WTC11 (cell line): Measurements from ENCODE around the gene IRF1. TPM values are rescaled to one million over a fixed set of nuclear protein-coding genes. Genes with fewer than 3 reads are reported as not detected.

Source experiments
- ATAC-seq: fragments of 200-7000 bp; cut with Tn5 transposase; 2 replicates; pipeline ENCODE4 v1.10.0; 2021; ENCODE audit warnings: mild to moderate bottlenecking, moderate library complexity
- CTCF ChIA-PET: fragments of 300-600 bp; sonication (Branson Sonifier 250); formaldehyde crosslinking; loops from one replicate; lab custom pipeline; 2021; ENCODE audit warnings: antibody characterized with exemption; lab: Charles Lee
- POLR2A ChIA-PET: fragments of 350-600 bp; sonication (Branson Sonifier 250); formaldehyde crosslinking; loops from one replicate; lab custom pipeline; 2021; ENCODE audit warnings: antibody characterized with exemption; lab: Charles Lee
- DNase-seq: peaks from one replicate; pipeline ENCODE4 v3.0.0; 2021; ENCODE audit warnings: low spot score
- H3K27ac Mint-ChIP-seq: 2 replicates; pipeline ENCODE4 v1.8.0; 2021; ENCODE audit warnings: mixed read lengths
- H3K27me3 Mint-ChIP-seq: 2 replicates; pipeline ENCODE4 v1.8.0; 2021; ENCODE audit warnings: low read depth, mild to moderate bottlenecking, moderate library complexity, mixed read lengths
- H3K36me3 Mint-ChIP-seq: 2 replicates; pipeline ENCODE4 v1.8.0; 2021; ENCODE audit warnings: mixed read lengths
- H3K4me1 Mint-ChIP-seq: 2 replicates; pipeline ENCODE4 v1.8.0; 2022; ENCODE audit warnings: mixed read lengths
- H3K4me3 Mint-ChIP-seq: 2 replicates; pipeline ENCODE4 v1.8.0; 2021; ENCODE audit warnings: mild to moderate bottlenecking, moderate library complexity, mixed read lengths
- H3K9me3 Mint-ChIP-seq: 2 replicates; pipeline ENCODE4 v1.8.0; 2021; ENCODE audit warnings: mixed read lengths
- ATF3 ChIP-seq: sonication (generic); formaldehyde crosslinking; conservative IDR thresholded peaks from 2 replicates; pipeline ENCODE4 v1.8.1; 2022; ENCODE audit warnings: mild to moderate bottlenecking, missing genetic modification reagents
- CTCF ChIP-seq: fragments of 200-600 bp; IDR thresholded peaks from 2 replicates; pipeline ENCODE4 v1.8.0; 2022; ENCODE audit warnings: antibody characterized with exemption
- E2F4 ChIP-seq: sonication (generic); formaldehyde crosslinking; IDR thresholded peaks from 2 replicates; pipeline ENCODE4 v1.8.1; 2022; ENCODE audit warnings: low read depth, mild to moderate bottlenecking, moderate library complexity, missing genetic modification reagents, borderline replicate concordance
- ELF4 ChIP-seq: sonication (generic); formaldehyde crosslinking; IDR thresholded peaks from 2 replicates; pipeline ENCODE4 v1.8.1; 2022; ENCODE audit warnings: low read depth, mild to moderate bottlenecking, moderate library complexity, missing genetic modification reagents
- GABPB1 ChIP-seq: sonication (generic); formaldehyde crosslinking; IDR thresholded peaks from 2 replicates; pipeline ENCODE4 v1.8.1; 2023; ENCODE audit warnings: mild to moderate bottlenecking, missing genetic modification reagents
- NR1H2 ChIP-seq: sonication (generic); formaldehyde crosslinking; IDR thresholded peaks from 2 replicates; pipeline ENCODE4 v1.9.0; 2021; ENCODE audit warnings: mild to moderate bottlenecking, moderate library complexity, missing genetic modification reagents
- PRDM15 ChIP-seq: sonication (generic); formaldehyde crosslinking; IDR thresholded peaks from 2 replicates; pipeline ENCODE4 v1.8.0; 2022; ENCODE audit warnings: missing genetic modification reagents
- PRRX2 ChIP-seq: fragments of 250-450 bp; sonication (Bioruptor Pico); IDR thresholded peaks from 2 replicates; pipeline ENCODE4 v1.8.0; 2021; ENCODE audit warnings: mild to moderate bottlenecking
- USF1 ChIP-seq: sonication (generic); formaldehyde crosslinking; IDR thresholded peaks from 2 replicates; pipeline ENCODE4 v1.8.0; 2022; ENCODE audit warnings: mild to moderate bottlenecking, missing genetic modification reagents
- ZBTB21 ChIP-seq: sonication (generic); formaldehyde crosslinking; IDR thresholded peaks from 2 replicates; pipeline ENCODE4 v1.8.1; 2023; ENCODE audit warnings: mild to moderate bottlenecking, missing genetic modification reagents, borderline replicate concordance
- ZNF317 ChIP-seq: sonication (generic); formaldehyde crosslinking; IDR thresholded peaks from 2 replicates; pipeline ENCODE4 v1.8.1; 2023; ENCODE audit warnings: low read depth, mild to moderate bottlenecking, moderate library complexity, missing genetic modification reagents, borderline replicate concordance
- ZNF416 ChIP-seq: fragments of 250-450 bp; sonication (Bioruptor Pico); IDR thresholded peaks from 2 replicates; pipeline ENCODE4 v1.9.0; 2021; ENCODE audit warnings: mild to moderate bottlenecking, inconsistent platforms
- ZNF425 ChIP-seq: fragments of 250-450 bp; sonication (Bioruptor Pico); conservative IDR thresholded peaks from 2 replicates; pipeline ENCODE4 v1.9.0; 2021; ENCODE audit warnings: mild to moderate bottlenecking
- total RNA-seq: library from RNA; stranded (reverse); gene quantifications from 3 replicates; pipeline ENCODE4 v1.2.3, GENCODE V29; 2021
- TF ChIP-seq, protein P1 (sequence below): sonication (generic); formaldehyde crosslinking; IDR thresholded peaks from 2 replicates; pipeline ENCODE4 v1.8.1; 2023; ENCODE audit warnings: mild to moderate bottlenecking, missing genetic modification reagents
- TF ChIP-seq, protein P2 (sequence below): sonication (generic); formaldehyde crosslinking; IDR thresholded peaks from 2 replicates; pipeline ENCODE4 v1.8.0; 2022; ENCODE audit warnings: mild to moderate bottlenecking, missing genetic modification reagents

Gene IRF1
- total RNA-seq, 1 experiment from 2014 or later, result 8.8 TPM

DNA sequence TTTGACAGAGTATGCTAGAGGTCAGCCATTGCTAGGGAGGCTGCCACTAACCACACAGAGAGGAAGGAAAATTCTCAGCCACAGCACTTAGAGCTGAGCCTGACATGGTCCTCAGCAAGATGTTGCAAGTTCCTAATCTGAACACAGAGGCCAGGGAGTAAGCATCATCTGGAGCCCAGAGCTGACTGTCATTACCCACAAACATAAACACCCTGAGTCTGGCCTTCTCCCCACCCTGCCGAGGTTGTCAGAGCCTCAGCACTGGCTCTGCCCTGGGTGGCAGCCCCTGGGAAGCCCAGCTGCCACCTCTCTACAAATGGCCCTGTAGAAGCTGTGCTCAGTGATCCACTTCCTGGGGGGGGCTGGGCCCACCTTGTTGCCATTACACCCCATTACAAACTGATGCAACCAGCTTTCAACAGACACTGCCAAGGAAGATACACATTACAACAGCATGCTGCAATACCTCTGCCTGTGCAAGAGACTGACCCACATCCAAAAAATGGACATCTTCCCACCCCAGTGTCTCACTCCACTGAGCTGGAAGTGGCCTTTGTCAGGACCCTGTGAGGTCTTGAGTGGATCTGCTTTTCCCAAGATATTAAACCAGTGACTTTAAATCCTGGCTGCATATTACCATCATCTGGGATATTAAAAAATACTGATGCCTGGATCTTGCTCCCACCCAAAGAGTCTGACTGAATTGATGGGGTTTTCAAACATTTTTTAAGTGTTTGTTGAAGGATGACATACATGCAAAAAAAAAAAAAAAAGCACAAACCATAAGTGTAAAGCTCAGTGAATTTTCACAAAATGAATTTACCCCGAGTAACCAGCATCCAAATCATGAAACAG is 33.0 kb downstream of the IRF1 start:
- CTCF ChIA-PET, result interaction anchor here (0.8 to 1.3 kb wide), 2 partner anchors 43 to 69 kb away, joined by 3 to 6 read pairs; no protein-coding TSS in a partner anchor
- Mint-ChIP-seq H3K36me3 (no peaks in the 10 kb centered on the region), H3K4me1 (peaks cover 30% of the 10 kb centered on the region), H3K9me3 (no peaks in the 10 kb centered on the region), H3K27me3 (no peaks in the 10 kb centered on the region), H3K4me3 (no peak overlapping the region), H3K27ac (no peak overlapping the region)
- TF ChIP-seq E2F4 (CRISPR knock-in tag) (no peak), GABPB1 (CRISPR knock-in tag) (peak; percentile 97)
- no peak for ATAC-seq
- no peak for DNase-seq
- POLR2A ChIA-PET, result interaction anchor here (0.6 kb wide), 1 partner anchor 9 kb away, joined by 3 read pairs; no protein-coding TSS in a partner anchor

DNA sequence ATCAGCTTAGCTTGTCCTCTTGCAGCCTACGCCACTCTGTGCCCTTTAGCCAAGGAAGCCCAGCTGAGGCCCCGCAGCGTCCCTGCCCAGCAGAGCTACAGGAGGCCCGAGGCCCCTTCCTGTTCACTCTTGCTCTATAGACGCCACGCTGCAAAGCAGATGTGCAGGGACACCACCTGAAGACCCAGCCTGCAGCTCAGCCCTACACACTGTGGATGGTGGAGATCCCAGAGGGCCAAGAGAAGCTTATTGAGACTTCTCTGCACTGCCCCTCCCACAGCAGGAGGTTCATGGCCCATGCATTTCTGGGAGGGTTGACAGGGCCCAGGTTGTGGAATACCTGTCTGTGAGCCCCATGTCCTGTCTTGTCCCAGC is 33.6 kb downstream of the IRF1 start:
- H3K4me3 Mint-ChIP-seq, result no peak overlapping the region
- ATAC-seq (no peak), DNase-seq (no peak)
- H3K4me1 Mint-ChIP-seq, result peaks cover 33% of the 10 kb centered on the region
- no peak for TF ChIP-seq ZBTB21 (CRISPR knock-in tag)
- TF ChIP-seq ATF3, result no peak
- TF ChIP-seq ELF4 (CRISPR knock-in tag), result no peak
- TF ChIP-seq ZNF317 (CRISPR knock-in tag), result no peak
- H3K27me3 Mint-ChIP-seq, result no peaks in the 10 kb centered on the region
- CTCF ChIA-PET, result interaction anchor here (0.7 to 2.1 kb wide), 6 partner anchors 34 to 267 kb away, joined by 3 to 7 read pairs (median 4); partner anchors contain the start of gene IRF1
- H3K27ac Mint-ChIP-seq, result no peak overlapping the region
- H3K9me3 Mint-ChIP-seq, result no peaks in the 10 kb centered on the region
- H3K36me3 Mint-ChIP-seq, result no peaks in the 10 kb centered on the region
- POLR2A ChIA-PET, result no interaction called here

DNA sequence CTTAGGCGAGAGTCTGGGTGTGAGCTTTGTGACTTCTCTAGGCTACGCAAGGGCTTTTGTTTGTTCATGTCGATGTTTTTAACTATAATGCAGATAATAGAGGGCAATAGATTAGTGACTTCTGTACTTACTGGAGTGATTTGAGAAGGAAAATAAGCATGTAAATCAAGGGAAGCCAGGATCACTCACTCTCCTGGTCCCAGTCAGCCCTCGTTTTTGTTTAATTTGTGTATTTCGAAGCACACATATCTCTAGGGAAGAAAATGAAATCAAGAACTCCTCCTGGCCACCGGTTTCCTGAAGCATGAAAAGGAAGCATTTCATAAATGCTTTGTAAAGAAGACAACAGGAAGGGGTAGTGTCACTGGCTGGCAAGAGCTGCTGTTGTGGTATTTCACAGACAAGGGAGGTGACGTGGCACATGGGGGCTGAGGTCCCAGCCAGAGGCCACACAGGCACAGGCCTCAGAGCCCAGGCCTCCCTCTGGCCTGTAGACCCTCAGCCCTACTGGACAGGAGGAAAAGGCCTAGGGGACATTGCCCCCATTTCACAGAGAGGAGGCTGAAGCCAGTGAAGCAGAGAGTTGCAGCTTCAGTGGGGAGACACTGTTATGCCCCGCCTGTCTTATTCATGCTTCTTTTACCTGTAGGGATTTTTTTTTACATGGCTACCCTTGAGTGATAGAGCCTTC is 34.1 kb downstream of the IRF1 start:
- H3K4me1 Mint-ChIP-seq, result peaks cover 36% of the 10 kb centered on the region
- DNase-seq, result no peak
- POLR2A ChIA-PET, result interaction anchor here (1.1 kb wide), 1 partner anchor 34 kb away, joined by 3 read pairs; the partner anchor contains the start of gene IRF1
- TF ChIP-seq USF1 (CRISPR knock-in tag) (no peak), ZNF416 (no peak), CTCF (no peak), PRRX2 (CRISPR knock-in tag) (no peak), NR1H2 (CRISPR knock-in tag) (no peak), PRDM15 (CRISPR knock-in tag) (no peak), ELF4 (CRISPR knock-in tag) (no peak), GABPB1 (CRISPR knock-in tag) (no peak), ZNF425 (CRISPR knock-in tag) (no peak)
- TF ChIP-seq, protein P1, sequence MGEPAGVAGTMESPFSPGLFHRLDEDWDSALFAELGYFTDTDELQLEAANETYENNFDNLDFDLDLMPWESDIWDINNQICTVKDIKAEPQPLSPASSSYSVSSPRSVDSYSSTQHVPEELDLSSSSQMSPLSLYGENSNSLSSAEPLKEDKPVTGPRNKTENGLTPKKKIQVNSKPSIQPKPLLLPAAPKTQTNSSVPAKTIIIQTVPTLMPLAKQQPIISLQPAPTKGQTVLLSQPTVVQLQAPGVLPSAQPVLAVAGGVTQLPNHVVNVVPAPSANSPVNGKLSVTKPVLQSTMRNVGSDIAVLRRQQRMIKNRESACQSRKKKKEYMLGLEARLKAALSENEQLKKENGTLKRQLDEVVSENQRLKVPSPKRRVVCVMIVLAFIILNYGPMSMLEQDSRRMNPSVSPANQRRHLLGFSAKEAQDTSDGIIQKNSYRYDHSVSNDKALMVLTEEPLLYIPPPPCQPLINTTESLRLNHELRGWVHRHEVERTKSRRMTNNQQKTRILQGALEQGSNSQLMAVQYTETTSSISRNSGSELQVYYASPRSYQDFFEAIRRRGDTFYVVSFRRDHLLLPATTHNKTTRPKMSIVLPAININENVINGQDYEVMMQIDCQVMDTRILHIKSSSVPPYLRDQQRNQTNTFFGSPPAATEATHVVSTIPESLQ (CRISPR knock-in tag), result no peak
- TF ChIP-seq, protein P2, sequence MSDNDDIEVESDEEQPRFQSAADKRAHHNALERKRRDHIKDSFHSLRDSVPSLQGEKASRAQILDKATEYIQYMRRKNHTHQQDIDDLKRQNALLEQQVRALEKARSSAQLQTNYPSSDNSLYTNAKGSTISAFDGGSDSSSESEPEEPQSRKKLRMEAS (CRISPR knock-in tag), result no peak

More for the DNA sequence above, 34.1 kb downstream of the IRF1 start:
- H3K9me3 Mint-ChIP-seq, result no peaks in the 10 kb centered on the region
- H3K36me3 Mint-ChIP-seq, result no peaks in the 10 kb centered on the region
- H3K4me3 Mint-ChIP-seq, result no peak overlapping the region
- no peaks in the 10 kb centered on the region for H3K27me3 Mint-ChIP-seq
- CTCF ChIA-PET, result interaction anchor here (0.7 to 2.1 kb wide), 11 partner anchors 8 to 267 kb away, joined by 3 to 7 read pairs (median 5); partner anchors contain the start of gene IRF1
- no peak overlapping the region for H3K27ac Mint-ChIP-seq
- no peak for ATAC-seq
